ENCODE data around the gene CPE.

- TF ChIP-seq YY1 (IDR thresholded peaks at IDR 0.05; ENCODE audit: extremely low read depth, insufficient replicate concordance, low read depth, low read length) (no peak), CTCF (IDR thresholded peaks at IDR 0.05 in 2 of 3, conservative IDR thresholded peaks at IDR 0.05 in 1 of 3; ENCODE audit: borderline replicate concordance in 1 of 3, insufficient read depth in 1 of 3, low read depth in 2 of 3, low read length in 2 of 3) (no peak), CEBPB (IDR thresholded peaks at IDR 0.05; ENCODE audit: low read depth) (no peak), RAD21 (IDR thresholded peaks at IDR 0.05; ENCODE audit: low read depth) (no peak), REST (IDR thresholded peaks at IDR 0.05; ENCODE audit: low read depth) (no peak), POLR2AphosphoS5 (IDR thresholded peaks at IDR 0.05; ENCODE audit: low read depth, low read length) (no peak), TCF7L2 (IDR thresholded peaks at IDR 0.05; ENCODE audit: borderline replicate concordance, extremely low read depth, insufficient read depth, insufficient read length) (no peak), POLR2A (IDR thresholded peaks at IDR 0.05; ENCODE audit: borderline replicate concordance, extremely low read depth, insufficient read depth, insufficient read length) (no peak), MAX (IDR thresholded peaks at IDR 0.05) (no peak), ELF1 (IDR thresholded peaks at IDR 0.05; ENCODE audit: borderline replicate concordance, low read depth) (no peak), EZH2 (IDR thresholded peaks at IDR 0.05) (no peak)
Observed at GRCh38 chr4:165404080-165404479, 25.3 kb downstream of the CPE start.

Measured in HCT116 (cell line).